ENCODE results near the gene CRPPA.

DNA sequence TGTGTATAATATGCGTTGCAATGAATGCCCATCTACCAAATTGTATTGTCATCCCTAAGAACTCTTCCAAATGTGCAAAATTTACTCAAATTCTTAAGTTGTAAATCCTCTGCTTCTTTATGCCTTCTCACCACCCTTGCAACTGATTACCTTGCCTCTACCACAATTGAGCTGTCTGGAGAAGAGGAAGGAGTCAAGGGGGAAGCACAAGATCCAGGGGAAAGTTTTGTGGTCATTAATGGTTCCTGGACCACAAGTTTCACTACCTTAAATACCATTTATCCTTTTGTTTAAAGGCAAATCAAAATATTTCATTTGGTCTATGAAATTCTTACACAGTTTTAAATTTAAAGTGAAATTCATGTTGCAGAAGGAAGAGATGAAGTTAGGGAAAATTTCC, 16.7 kb downstream of the CRPPA start:
- TF ChIP-seq CTCF (IDR thresholded peaks at IDR 0.05; ENCODE audit: insufficient read depth, low read depth, low read length) (no peak), EZH2 (IDR thresholded peaks at IDR 0.05; ENCODE audit: insufficient read depth, low read length) (no peak)
